Measurements from ENCODE around the gene BAK1. TPM values are rescaled to one million over a fixed set of nuclear protein-coding genes. Genes with fewer than 3 reads are reported as not detected.

Gene BAK1
- total RNA-seq, 2 donors from 2014 or later, result 2.3 to 5.7 TPM

DNA sequence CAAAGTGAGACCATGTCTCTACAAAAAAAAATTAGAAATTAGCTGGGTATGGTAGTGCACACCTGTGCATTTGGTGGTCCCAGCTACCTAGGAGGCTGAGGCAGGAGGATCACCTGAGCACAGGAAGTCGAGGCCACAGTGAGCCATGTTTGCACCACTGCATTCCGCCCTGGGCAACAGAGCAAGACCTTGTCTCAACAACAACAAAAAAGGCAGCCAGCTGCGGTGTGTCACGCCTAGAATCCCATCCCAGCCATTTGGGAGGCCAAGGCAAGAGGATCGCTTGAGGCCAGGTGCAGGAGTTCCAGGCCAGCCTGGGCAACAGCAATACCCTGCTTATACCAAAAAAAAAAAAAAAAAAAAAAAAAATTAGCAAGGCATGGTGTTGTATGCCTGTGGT, 1.1 kb upstream of the BAK1 start:
- TF ChIP-seq, protein P1, sequence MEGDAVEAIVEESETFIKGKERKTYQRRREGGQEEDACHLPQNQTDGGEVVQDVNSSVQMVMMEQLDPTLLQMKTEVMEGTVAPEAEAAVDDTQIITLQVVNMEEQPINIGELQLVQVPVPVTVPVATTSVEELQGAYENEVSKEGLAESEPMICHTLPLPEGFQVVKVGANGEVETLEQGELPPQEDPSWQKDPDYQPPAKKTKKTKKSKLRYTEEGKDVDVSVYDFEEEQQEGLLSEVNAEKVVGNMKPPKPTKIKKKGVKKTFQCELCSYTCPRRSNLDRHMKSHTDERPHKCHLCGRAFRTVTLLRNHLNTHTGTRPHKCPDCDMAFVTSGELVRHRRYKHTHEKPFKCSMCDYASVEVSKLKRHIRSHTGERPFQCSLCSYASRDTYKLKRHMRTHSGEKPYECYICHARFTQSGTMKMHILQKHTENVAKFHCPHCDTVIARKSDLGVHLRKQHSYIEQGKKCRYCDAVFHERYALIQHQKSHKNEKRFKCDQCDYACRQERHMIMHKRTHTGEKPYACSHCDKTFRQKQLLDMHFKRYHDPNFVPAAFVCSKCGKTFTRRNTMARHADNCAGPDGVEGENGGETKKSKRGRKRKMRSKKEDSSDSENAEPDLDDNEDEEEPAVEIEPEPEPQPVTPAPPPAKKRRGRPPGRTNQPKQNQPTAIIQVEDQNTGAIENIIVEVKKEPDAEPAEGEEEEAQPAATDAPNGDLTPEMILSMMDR (IDR thresholded peaks at IDR 0.05), result no peak
- TF ChIP-seq POLR2A (IDR thresholded peaks at IDR 0.05), result no peak
- DNase-seq (no peak), ATAC-seq (no peak)
- Histone ChIP-seq H3K36me3 (replicated peaks in 1 of 2; ENCODE audit: insufficient read depth in 1 of 2, low read depth in 2 of 2) (no peaks in the 10 kb centered on the region), H3K27ac (peak overlapping the region in 1 of 4 donors; percentile 82), H3K9me3 (no peaks in the 10 kb centered on the region), H3K4me1 (peaks cover 38% of the 10 kb centered on the region), H3K27me3 (no peaks in the 10 kb centered on the region), H3K4me3 (no peak overlapping the region)
- intact Hi-C loops (cut with DNase I), result loop anchor here (5.0 to 10.0 kb wide), 2 partner anchors 116 to 184 kb away; no protein-coding TSS in a partner anchor
- 90 to 92% methylated on average over 2 to 4 of the region's 5 CpGs for WGBS, 2 donors

DNA sequence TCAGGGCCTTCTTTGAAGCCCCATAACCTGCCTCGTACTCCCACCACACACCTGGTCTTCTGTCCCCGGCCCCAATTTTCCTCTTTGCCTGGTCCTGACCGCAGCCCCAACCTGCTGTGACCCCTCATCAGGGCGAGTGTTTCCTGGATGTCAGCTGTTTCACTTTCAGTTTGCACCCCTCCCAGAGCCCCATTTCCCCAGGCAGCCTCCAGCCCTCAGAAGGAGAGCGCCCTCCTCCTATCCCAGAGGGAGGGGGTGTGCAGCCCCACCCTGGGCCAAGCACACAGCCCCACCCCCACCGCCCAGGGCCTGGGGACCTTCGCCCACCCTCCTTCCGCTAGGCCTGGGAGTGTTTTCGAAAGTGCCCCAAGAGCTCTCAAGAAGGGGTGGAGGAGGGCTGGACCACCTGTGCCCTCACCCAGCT, 1.5 kb downstream of the BAK1 start:
- H3K36me3 ChIP-seq (replicated peaks in 1 of 2; ENCODE audit: insufficient read depth in 1 of 2, low read depth in 2 of 2), result peaks cover 0 to 16% of the 10 kb centered on the region in 2 donors
- H3K27ac ChIP-seq, result peak overlapping the region in 2 of 4 donors; percentile 12 to 38
- H3K4me3 ChIP-seq, result no peak overlapping the region
- no peaks in the 10 kb centered on the region for H3K9me3 ChIP-seq
- H3K4me1 ChIP-seq, result peaks cover 32% of the 10 kb centered on the region
- TF ChIP-seq POLR2A (IDR thresholded peaks at IDR 0.05), result no peak
- TF ChIP-seq, protein P1 (IDR thresholded peaks at IDR 0.05), result no peak
- no peaks in the 10 kb centered on the region for H3K27me3 ChIP-seq
- ATAC-seq (no peak), DNase-seq (no peak)
- intact Hi-C loops (cut with DNase I), result no loop called here
- 63 to 89% methylated on average over 5 to 9 of the region's 9 CpGs for WGBS, 2 donors

DNA sequence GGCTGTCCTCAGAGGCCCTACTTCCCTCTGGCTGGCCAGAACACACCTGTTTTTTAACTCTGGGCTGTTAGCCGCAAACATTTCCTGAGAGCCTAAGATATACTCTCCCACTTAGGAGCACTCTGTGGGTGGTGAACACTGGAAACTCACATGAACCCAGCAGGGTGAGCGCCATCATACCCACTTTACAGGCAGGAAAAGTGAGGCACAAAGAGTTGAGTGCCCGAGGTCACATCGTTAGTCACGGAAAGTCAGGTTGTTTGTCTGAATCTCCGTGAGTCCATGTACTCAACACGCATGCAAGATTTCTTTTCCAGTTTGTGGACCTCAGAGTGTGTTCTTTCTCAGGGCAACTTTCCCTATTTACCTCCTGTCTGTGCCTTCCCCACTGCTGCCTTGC, 1.9 kb downstream of the BAK1 start:
- Histone ChIP-seq H3K27ac (peak overlapping the region in 2 of 4 donors; percentile 49 to 69), H3K36me3 (replicated peaks in 1 of 2; ENCODE audit: insufficient read depth in 1 of 2, low read depth in 2 of 2) (peaks cover 0 to 16% of the 10 kb centered on the region in 2 donors), H3K4me3 (no peak overlapping the region), H3K9me3 (no peaks in the 10 kb centered on the region), H3K4me1 (peaks cover 32% of the 10 kb centered on the region), H3K27me3 (no peaks in the 10 kb centered on the region)
- intact Hi-C loops (cut with DNase I), result no loop called here
- 91 to 97% methylated on average over 7 of the region's 7 CpGs for WGBS, 2 donors
- no peak for ATAC-seq
- no peak for DNase-seq
- no peak for TF ChIP-seq POLR2A (IDR thresholded peaks at IDR 0.05)
- TF ChIP-seq, protein P1 (IDR thresholded peaks at IDR 0.05), result no peak

DNA sequence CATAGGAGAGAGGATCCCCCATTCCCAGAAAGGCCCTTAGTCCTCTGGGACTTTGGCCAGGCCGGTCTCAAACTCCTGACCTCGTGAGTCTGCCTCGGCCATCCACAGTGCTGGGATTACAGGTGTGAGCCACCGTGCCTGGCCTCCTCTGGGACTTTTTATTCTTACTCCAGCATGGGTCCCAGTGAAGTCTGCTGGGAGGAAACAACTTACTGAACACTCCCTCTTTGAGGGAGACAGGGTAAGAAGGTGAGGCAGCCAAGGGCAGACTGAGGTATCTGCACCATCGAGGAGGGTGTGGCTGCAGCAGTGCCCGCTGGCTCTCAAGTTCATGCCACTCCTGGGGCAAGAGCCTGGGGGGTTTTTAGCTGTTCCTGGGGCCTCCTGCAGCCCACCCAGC, 2.4 kb downstream of the BAK1 start:
- intact Hi-C loops (cut with DNase I), result no loop called here
- whole genome bisulfite sequencing, 2 donors, result 87% methylated on average over 4 to 6 of the region's 6 CpGs
- H3K27ac ChIP-seq, result peak overlapping the region in 2 of 4 donors; percentile 49 to 69
- H3K4me3 ChIP-seq, result no peak overlapping the region
- H3K27me3 ChIP-seq, result no peaks in the 10 kb centered on the region
- peaks cover 0 to 16% of the 10 kb centered on the region in 2 donors for H3K36me3 ChIP-seq (replicated peaks in 1 of 2; ENCODE audit: insufficient read depth in 1 of 2, low read depth in 2 of 2)
- ATAC-seq (no peak), DNase-seq (no peak)
- peaks cover 32% of the 10 kb centered on the region for H3K4me1 ChIP-seq
- H3K9me3 ChIP-seq, result no peaks in the 10 kb centered on the region
- TF ChIP-seq POLR2A (IDR thresholded peaks at IDR 0.05), result no peak

DNA sequence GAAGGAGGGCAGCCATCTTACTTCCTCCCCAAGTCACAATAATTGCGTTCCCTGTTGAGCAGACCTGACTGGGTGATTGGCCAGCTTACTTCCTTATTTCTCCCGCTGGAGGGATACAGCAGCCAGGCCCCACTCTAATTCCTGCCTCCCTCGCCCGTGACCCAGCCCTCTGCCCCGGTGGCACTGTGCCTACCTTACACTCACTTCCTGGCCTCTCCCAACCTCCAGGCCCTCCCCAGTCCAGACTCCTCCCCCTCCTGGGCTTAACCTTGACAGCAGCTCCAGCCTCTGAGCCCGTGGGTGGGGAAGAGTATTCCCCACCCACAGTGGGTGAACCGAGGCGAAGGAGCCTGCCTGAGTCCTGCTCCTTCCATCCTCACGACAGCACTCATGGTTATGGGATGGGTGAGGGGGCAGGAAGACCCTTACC, 3.0 kb downstream of the BAK1 start:
- DNase-seq (peak; percentile 41 to 72 (median 60)), ATAC-seq (peak; percentile 58)
- H3K27me3 ChIP-seq, result no peaks in the 10 kb centered on the region
- no peaks in the 10 kb centered on the region for H3K9me3 ChIP-seq
- peaks cover 32% of the 10 kb centered on the region for H3K4me1 ChIP-seq
- H3K36me3 ChIP-seq (replicated peaks in 1 of 2; ENCODE audit: insufficient read depth in 1 of 2, low read depth in 2 of 2), result peaks cover 0 to 16% of the 10 kb centered on the region in 2 donors
- peak overlapping the region in 2 of 4 donors; percentile 49 to 69 for H3K27ac ChIP-seq
- intact Hi-C loops (cut with DNase I), result no loop called here
- WGBS, 2 donors, result 29 to 56% methylated on average over 8 to 9 of the region's 9 CpGs
- no peak overlapping the region for H3K4me3 ChIP-seq
- TF ChIP-seq, protein P1 (IDR thresholded peaks at IDR 0.05), result no peak
- no peak for TF ChIP-seq POLR2A (IDR thresholded peaks at IDR 0.05)
